Measurements from ENCODE around the gene XYLT1. TPM values are rescaled to one million over a fixed set of nuclear protein-coding genes. Genes with fewer than 3 reads are reported as not detected.

Gene XYLT1
- total and polyA plus RNA-seq, 10 of the 15 experiments (the other 5 are each of a cell fraction or from before 2014, with no cell fraction given): 0.88 to 14.8 (median 5.8) TPM

GRCh38 chr16:17468611-17469010, 2.1 kb downstream of the XYLT1 start:
- in situ Hi-C loops (cut with MboI) (loop anchor here (5.0 kb wide), 2 partner anchors 166 to 211 kb away; no protein-coding TSS in a partner anchor), intact Hi-C loops (cut with micrococcal nuclease; ENCODE audit: unreplicated experiment) (loop anchor here (2.0 to 10.0 kb wide), 8 partner anchors 52 to 394 kb away; no protein-coding TSS in a partner anchor)
- H3K9me3 ChIP-seq (replicated peaks; ENCODE audit: control insufficient read depth, insufficient read depth, low read length): no peaks in the 10 kb centered on the region; the same call in 2 of the 3 replicates
- H3K36me3 ChIP-seq (ENCODE audit: control insufficient read depth in 2 of 2, insufficient read depth in 2 of 2, low read length in 1 of 2): no peaks in the 10 kb centered on the region
- ChIA-PET POLR2A (interaction anchor here (1.6 to 3.9 kb wide), 4 partner anchors 52 to 124 kb away, joined by 3 to 24 read pairs (median 10); no protein-coding TSS in a partner anchor), RAD21 (ENCODE audit: unreplicated experiment) (interaction anchor here (0.6 to 11.3 kb wide), 33 partner anchors 10 to 607 kb away, joined by 3 to 111 read pairs (median 8); no protein-coding TSS in a partner anchor), CTCF (interaction anchor here (0.6 to 10.5 kb wide), 30 partner anchors 11 to 607 kb away, joined by 3 to 85 read pairs (median 9); no protein-coding TSS in a partner anchor), SMC1A (ENCODE audit: uncharacterized antibody, unreplicated experiment) (interaction anchor here (0.5 to 8.5 kb wide), 34 partner anchors 10 to 680 kb away, joined by 3 to 119 read pairs (median 12); no protein-coding TSS in a partner anchor)
- peak; percentile 11 for ATAC-seq
- 13% methylated on average over 7 of the region's 7 CpGs for WGBS (ENCODE audit: insufficient coverage, insufficient replicate concordance, low lambda C conversion rate, missing lambda C conversion rate)
- FAIRE-seq: no peak
- no TSS peak for BruUV-seq (replicated peaks)
- no peak overlapping the region for H3K27ac ChIP-seq (ENCODE audit: control insufficient read depth, insufficient read depth)
- H3K4me2 ChIP-seq (ENCODE audit: control insufficient read depth, insufficient read depth): peak overlapping the region; percentile 43
- H2AFZ ChIP-seq (ENCODE audit: control insufficient read depth, low read depth, low read length): no peak overlapping the region
- no peak for DNase-seq (ENCODE audit: low read depth, low spot score)
- H3K79me2 ChIP-seq (ENCODE audit: control insufficient read depth, insufficient read depth, low read length): peaks cover 6% of the 10 kb centered on the region
- H3K9ac ChIP-seq (ENCODE audit: control insufficient read depth, insufficient read depth, low read length): peak overlapping the region; percentile 16
- peaks cover 12% of the 10 kb centered on the region for H3K4me1 ChIP-seq (ENCODE audit: control insufficient read depth, insufficient read depth, low read length)
- H4K20me1 ChIP-seq (ENCODE audit: control insufficient read depth, insufficient read depth): 0 out of 2 replicates have a peak, but pooled peaks cover 2% of the 10 kb centered on the region
- peaks cover 0 to 3% of the 10 kb centered on the region in 2 experiments; a peak in 3 of 4 replicates for H3K27me3 ChIP-seq (replicated peaks in 1 of 2; ENCODE audit: control insufficient read depth in 2 of 2, insufficient read depth in 2 of 2, low read length in 1 of 2)
- peak overlapping the region; percentile 68; the same call in 1 of the 2 replicates for H3K4me3 ChIP-seq
- no peak for TF ChIP-seq NFYB (IDR thresholded peaks at IDR 0.05; ENCODE audit: insufficient read depth, low read depth, low read length)
- no peak for TF ChIP-seq CBX5 (IDR thresholded peaks at IDR 0.05; ENCODE audit: low read depth)
- no peak for TF ChIP-seq SIX5 (IDR thresholded peaks at IDR 0.05; ENCODE audit: low read depth, low read length, severe bottlenecking)
- TF ChIP-seq IKZF2 (IDR thresholded peaks at IDR 0.05): no peak
- no peak for TF ChIP-seq MEF2A (IDR thresholded peaks at IDR 0.05; ENCODE audit: insufficient read depth, low read depth, low read length)
- TF ChIP-seq KDM1A (IDR thresholded peaks at IDR 0.05; ENCODE audit: borderline replicate concordance): no peak
- TF ChIP-seq CREB1 (IDR thresholded peaks at IDR 0.05; ENCODE audit: low read depth): no peak
- TF ChIP-seq CUX1 (IDR thresholded peaks at IDR 0.05; ENCODE audit: insufficient replicate concordance, low read depth, low read length): no peak
- no peak for TF ChIP-seq USF1 (IDR thresholded peaks at IDR 0.05; ENCODE audit: borderline replicate concordance, extremely low read length, insufficient read depth, low read depth, low read length)
- TF ChIP-seq BCL3 (IDR thresholded peaks at IDR 0.05; ENCODE audit: borderline replicate concordance, insufficient read depth, low read depth, low read length, poor library complexity, severe bottlenecking): no peak

Measured in GM12878 (cell line).